Eye (tissue), 1 donor: ENCODE data around the gene PAQR9.
"Not testable (repeated sequence)": the region's sequence is repeated elsewhere in the genome, so short reads cannot be mapped to it uniquely, and the experiment has no call there.

ENCODE experiments used
- DNase-seq: peaks from one replicate; pipeline ENCODE4 v3.0.0-alpha.2; 2015

PAQR9 gene, protein sequence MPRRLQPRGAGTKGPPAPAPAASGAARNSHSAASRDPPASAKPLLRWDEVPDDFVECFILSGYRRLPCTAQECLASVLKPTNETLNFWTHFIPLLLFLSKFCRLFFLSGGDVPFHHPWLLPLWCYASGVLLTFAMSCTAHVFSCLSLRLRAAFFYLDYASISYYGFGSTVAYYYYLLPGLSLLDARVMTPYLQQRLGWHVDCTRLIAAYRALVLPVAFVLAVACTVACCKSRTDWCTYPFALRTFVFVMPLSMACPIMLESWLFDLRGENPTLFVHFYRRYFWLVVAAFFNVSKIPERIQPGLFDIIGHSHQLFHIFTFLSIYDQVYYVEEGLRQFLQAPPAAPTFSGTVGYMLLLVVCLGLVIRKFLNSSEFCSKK

GRCh38 chr3:142963516-142964448 lies at the start of gene PAQR9:
PAQR9 (minus strand) TSS chr3:142963674; CDS start chr3:142963336, 338 bp downstream.
- DNase-seq: peak; percentile 83

- DNase-seq: no peak
These were observed 48.2 kb upstream of the PAQR9 start for GRCh38 chr3:143011705-143012104.

DNA sequence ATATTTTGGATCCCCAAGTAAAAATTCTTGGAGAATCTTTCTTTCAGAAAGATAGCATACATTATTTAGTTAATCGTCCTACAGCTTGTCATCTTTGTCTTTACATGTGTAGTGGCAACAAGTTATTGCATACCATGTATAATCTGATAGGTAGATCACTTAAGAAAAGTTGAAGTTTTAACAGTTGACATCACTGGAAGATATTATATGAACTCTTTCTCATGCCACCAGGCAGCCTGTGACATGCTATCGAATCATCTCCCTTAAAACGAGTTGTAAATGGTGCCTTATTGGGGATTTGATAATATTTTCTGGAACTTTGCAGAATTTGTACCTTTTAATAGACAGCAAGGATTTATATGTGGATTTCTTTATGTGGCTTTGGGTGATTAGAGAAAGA lies 46.5 kb upstream of the PAQR9 start:
- no peak for DNase-seq

DNA sequence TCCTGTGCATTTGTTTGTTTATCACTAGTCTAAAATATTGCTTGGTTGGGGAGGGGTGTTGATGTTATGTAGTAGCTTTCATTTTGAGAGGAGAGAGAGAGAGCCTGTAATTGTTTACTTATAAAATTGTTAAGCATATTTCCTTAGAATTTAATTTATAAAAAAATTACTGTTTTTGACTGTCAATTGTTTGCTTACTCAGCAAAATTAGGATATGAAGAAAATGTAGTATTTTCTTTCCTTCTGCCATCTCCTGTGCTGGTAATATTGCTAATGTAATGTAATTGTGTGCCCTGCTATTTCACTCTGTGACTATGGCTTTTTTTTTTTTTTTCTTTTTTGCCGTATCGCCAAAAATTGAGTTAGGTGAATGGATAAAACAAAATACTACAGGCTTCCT lies 41.3 kb upstream of the PAQR9 start:
- no peak for DNase-seq

DNA sequence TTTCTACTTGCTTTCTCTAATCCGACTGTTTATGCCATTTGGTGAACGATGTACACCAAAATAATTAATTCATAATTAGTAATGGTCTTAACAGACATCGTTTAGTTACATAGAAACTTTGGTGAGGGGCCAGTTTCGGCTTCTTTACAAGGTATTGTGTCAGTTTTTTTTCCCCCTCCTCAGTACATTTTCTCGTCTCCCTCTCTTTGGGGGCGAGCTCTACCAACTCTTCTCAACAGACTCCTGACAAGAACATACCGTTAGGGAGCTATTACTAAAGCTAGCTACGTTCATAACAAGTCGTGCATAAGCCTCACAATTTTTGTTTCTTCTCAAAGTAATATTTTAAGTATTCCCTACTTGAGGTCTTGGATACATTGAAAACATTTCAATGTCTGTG lies 39.3 kb upstream of the PAQR9 start:
- DNase-seq: no peak

DNA sequence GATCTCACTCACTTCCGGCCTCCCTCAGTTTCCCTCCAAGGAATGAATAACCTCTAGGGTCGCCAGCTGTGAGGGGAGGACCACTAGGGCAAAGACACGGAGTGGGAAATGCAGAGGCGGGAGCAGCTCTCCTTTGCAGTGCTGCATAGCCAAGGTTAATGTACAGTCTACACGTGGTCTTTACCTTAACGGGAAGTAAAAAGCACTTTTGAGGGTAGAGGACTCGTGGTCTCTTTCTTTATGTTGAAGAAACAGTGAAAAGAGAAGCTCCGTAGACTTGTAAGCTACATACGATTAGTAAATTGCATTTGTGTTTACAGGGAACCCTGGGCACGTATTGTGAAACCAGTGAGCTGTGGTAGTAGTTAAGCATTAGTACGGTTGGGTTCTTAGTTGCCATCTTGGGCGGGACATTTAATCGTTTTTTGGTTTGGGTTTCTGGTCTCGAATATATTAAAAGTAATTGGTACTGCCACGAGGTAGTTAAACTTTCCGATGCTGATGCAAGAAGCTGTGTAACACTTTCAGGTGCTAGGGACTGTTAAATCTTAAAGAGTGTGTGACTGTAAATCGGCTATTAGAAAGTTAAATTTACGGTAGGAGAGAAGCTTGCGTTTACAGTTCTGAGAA lies 38.7 kb upstream of the PAQR9 start:
- DNase-seq: peak; percentile 53

DNA sequence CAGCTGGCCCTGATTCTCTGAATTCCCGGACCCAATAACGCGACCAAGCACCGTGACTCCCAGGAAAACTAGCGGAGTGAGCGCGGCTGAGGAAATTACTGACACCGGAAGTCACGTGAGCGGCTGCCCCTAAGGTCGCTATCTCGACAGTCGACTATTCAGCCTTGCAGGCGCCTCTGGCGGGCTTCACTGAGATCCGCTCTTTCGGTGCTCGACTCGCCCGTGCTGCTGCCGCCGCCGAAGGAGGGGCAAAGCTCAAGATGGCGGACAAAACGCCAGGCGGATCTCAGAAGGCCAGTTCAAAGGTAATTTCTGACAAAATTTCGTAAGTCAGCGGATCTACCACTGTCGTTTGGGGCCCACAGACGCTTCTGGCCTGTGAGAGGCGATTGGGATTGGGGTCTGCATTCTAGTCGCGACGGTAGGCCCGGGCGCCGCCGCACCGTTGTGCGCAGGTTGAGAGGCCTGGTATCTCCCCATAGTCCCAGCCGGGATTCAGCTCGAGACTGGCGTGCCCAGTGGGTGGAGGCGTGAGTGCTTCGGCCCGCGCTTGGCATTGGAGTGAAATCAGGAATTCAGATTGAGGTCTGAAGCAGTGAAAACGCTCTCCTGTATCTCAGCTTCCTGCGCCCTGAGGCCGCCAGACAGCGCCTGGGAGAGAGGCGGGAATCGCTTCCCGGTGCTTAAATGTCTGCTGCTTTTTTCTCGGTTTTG lies 38.1 kb upstream of the PAQR9 start, which contains the start of gene U2SURP:
Gene U2SURP, plus strand, starts transcription at position 202 of the 714 bp plus-strand sequence. Its CDS starts 59 bp downstream, at position 261.
- peak; percentile 99 for DNase-seq

DNA sequence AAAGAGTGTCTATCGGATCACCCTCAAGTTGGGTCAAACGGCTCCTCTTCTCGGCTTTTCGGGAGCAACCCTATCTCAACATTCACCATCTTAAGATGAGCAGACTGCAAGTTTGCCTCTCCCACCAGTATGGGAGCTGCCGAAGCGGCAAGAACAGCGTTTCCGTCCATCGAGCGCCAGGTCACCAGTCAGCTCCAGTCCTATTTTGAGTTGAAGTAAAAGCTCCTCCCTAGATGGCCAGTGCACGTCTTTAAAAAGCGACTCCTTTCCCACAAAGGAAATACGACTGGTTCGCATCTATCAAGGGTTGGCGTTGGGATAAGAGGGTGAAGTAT lies 37.5 kb upstream of the PAQR9 start:
- no peak for DNase-seq

- DNase-seq: no peak
These were observed 37.1 kb upstream of the PAQR9 start for GRCh38 chr3:143000528-143000927.

GRCh38 chr3:142999881-143000280 lies 36.4 kb upstream of the PAQR9 start:
- no peak for DNase-seq

DNA sequence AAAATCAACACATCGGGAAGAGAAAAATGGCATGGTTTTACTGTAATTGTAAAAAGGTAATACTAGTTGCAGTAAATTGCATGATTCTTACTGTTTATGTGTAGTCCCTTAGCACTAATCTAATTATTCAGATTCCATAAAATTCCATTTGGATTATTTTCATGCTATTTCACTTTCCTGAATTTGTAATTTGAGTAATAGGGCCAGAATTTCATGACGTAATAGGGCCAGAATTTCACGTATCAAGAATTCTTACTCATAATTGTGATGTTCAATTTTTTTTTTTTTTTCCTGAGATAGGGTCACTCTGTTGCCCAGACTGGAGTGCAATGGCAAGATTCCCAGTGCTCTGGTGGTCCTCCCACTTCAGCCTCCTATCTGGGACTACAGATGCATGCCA lies 35.0 kb upstream of the PAQR9 start:
- DNase-seq: no peak

DNA sequence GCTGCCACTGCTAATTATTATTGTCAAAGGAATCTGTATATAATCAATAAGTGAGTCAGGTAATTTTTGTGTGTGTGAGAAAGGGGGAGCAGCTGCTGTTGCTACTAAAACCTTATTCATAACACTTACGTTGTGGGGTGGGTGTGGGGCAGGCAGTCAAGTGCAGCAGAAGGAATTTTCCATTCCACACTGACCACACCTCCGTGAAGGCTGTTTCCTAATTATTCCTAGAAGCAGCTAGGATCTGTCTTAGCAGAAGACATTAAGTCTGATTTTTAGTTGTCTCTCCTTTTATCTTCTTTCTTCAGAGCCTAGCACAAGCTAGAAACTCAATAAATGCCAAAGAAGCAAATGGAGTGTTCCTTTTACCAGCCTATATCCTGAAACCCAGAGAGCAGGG lies 33.9 kb upstream of the PAQR9 start:
- no peak for DNase-seq

DNA sequence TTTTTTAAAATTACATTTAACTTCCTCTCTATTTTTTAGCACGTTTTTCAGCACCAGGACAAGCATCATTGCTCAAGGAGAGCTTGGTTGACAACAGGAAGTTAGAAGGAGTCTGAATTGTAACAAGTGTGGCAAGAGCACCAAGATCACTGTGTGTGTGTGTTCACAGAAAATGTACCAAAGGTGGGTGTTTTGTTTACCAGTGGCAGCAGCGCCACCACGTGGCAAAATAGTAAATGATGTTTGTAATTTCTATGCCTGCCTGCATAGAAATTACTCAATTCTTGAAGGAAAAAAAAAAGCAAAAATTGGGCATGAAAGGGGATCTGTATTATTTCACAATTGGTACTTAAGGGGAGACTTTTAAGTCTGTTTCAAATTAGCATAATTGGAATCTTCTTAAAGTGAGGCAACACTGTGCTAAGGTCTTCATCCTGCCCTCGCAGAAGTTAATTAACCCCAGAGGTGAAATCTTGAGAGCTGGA lies 30.5 kb upstream of the PAQR9 start:
- DNase-seq: peak; percentile 82

- no peak for DNase-seq
These were observed 28.8 kb upstream of the PAQR9 start for GRCh38 chr3:142992323-142992722.

DNA sequence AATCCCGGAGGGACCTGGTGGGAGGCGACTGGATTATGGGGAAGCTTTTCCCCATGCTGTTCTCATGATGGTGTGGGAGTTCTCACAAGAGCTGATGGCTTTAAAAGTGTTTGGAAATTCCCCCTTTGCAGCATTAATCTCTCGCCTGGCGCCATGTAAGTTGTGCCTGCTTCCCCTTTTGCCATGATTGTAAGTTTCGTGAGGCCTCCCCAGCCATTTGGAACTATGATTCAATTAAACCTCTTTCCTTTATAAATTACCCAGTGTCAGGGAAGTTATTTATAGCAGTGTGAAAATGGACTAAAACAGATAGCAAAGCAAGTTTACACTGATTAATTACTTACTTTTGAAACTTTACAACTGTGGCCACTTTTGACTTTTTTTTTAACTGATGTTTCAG lies 27.2 kb upstream of the PAQR9 start:
- no peak for DNase-seq

DNA sequence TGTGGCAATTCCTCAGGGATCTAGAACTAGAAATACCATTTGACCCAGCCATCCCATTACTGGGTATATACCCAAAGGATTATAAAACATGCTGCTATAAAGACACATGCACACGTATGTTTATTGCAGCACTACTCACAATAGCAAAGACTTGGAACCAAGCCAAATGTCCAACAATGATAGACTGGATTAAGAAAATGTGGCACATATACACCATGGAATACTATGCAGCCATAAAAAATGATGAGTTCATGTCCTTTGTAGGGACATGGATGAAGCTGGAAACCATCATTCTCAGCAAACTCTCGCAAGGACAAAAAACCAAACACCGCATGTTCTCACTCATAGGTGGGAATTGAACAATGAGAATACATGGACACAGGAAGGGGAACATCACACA lies 25.4 kb upstream of the PAQR9 start:
- DNase-seq: not testable (repeated sequence)

GRCh38 chr3:142988221-142988620 lies 24.7 kb upstream of the PAQR9 start:
- DNase-seq: not testable (repeated sequence)

DNA sequence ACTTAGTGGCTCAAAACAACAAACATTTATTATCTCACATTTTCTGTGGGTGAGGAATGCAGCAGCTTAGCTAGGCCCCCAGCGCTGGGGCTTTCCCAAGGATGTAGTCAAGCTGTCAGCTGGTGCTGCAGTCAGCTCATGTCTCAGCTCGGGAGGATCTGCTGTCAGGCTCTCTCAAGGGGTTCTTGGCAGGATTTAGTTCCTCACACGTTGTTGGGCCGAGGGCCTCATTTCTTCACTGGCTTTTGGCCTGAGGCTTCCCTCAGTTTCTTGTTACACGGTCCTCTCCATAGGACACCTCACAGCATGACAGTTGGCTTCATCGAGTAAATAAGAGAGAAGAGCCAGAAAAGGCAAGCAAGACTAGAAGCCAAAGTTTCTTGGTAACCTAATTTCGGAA lies 24.2 kb upstream of the PAQR9 start:
- no peak for DNase-seq

- peak; percentile 75 for DNase-seq
These were observed 23.7 kb upstream of the PAQR9 start for GRCh38 chr3:142987080-142987700.

GRCh38 chr3:142984255-142984654 lies 20.8 kb upstream of the PAQR9 start:
- DNase-seq: no peak

DNA sequence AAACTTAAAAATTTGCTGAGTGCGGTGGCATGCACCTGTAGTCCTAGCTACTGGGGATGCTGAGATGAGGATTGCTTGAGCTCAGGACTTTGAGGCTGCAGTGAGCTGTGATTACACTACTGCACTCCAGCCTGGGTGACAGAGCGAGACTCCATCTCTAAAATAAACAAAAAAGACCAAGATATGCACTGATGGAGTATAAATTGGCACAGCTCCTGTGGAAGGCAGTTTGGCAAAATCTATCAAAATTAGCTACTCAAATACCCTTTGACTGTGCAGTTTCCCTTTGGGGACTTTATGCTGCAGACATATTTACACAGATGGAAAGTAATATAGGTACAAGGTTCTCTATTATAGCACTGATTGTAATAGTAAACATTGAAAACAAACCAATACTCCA lies 19.8 kb upstream of the PAQR9 start:
- no peak for DNase-seq
